ENCODE data around the gene AGBL3.

GRCh38 chr7:135156290-135156689 lies 170.0 kb downstream of the AGBL3 start:
- no peak for TF ChIP-seq CTCF (IDR thresholded peaks at IDR 0.05)
- TF ChIP-seq POLR2A (IDR thresholded peaks at IDR 0.05), result no peak
